Breast epithelium (tissue), 4 donors: ENCODE data around the gene PTPRO. TPM values are rescaled to one million over a fixed set of nuclear protein-coding genes. Genes with fewer than 3 reads are reported as not detected.

Experiments
- DNase-seq, 2 donors: peaks; one replicate each; pipeline ENCODE4 v3.0.0-alpha.2; 2019; ENCODE audit warnings: low spot score in 2 of 2
- H3K27ac ChIP-seq, 2 donors: fragments of 200-600 bp; sonication (generic) in 1 of 2; one replicate each; pipeline ENCODE4 v1.5.1; 2016 to 2019; ENCODE audit warnings: mild to moderate bottlenecking in 1 of 2
- H3K27me3 ChIP-seq, 2 donors: fragments of 200-600 bp; sonication (generic) in 1 of 2; one replicate each; pipeline versions ENCODE4 v1.5.1 to v1.6.0; 2017 to 2019; ENCODE audit warnings: control low read depth in 1 of 2, mild to moderate bottlenecking in 1 of 2
- H3K36me3 ChIP-seq: fragments of 200-600 bp; one replicate; pipeline ENCODE4 v1.5.1; 2019
- H3K4me1 ChIP-seq, 2 donors: fragments of 200-600 bp; sonication (generic); one replicate each; pipeline ENCODE4 v1.5.1; 2016 to 2019; ENCODE audit warnings: control low read depth in 1 of 2
- H3K4me3 ChIP-seq, 3 donors: fragments of 200-600 bp; sonication (generic); 1 replicate in 2 of 3; 2 replicates in 1 of 3; pipeline ENCODE4 v1.5.1; 2016 to 2019; ENCODE audit warnings: mild to moderate bottlenecking in 3 of 3, moderate library complexity in 2 of 3
- H3K9me3 ChIP-seq, 2 donors: fragments of 200-600 bp; sonication (generic) in 1 of 2; one replicate each; pipeline ENCODE4 v1.5.1; 2016 to 2019; ENCODE audit warnings: control low read depth in 1 of 2
- POLR2A ChIP-seq: fragments of 450-650 bp; IDR thresholded peaks from one replicate; pipeline ENCODE4 v1.6.1; 2016; ENCODE audit warnings: antibody characterized with exemption, mild to moderate bottlenecking, moderate library complexity
- POLR2AphosphoS5 ChIP-seq, 3 donors: sonication (generic); formaldehyde crosslinking; IDR thresholded peaks; one replicate each; pipeline ENCODE4 v1.6.1; 2017; ENCODE audit warnings: antibody characterized with exemption in 3 of 3
- intact Hi-C: fragments of 100-400 bp; cut with DNase I; formaldehyde crosslinking; loops from one replicate; pipeline ENCODE4 v1.15.1; 2023; ENCODE audit warnings: low total_unique reads
- total RNA-seq, 3 donors: library from RNA; depleted of rRNA; stranded (reverse); fragments of >200 nt; gene quantifications; one replicate each; pipeline ENCODE4 v1.1.0, GENCODE V29; 2016
- TF ChIP-seq, protein P1 (sequence below), 3 donors: fragments of 450-650 bp; IDR thresholded peaks; one replicate each; pipeline ENCODE4 v1.5.1; 2016 to 2017; ENCODE audit warnings: antibody characterized with exemption in 3 of 3, mild to moderate bottlenecking in 3 of 3, moderate library complexity in 3 of 3

PTPRO gene
- total RNA-seq, 3 donors from 2014 or later, result 1.3 to 5.3 (median 2.5) TPM

DNA sequence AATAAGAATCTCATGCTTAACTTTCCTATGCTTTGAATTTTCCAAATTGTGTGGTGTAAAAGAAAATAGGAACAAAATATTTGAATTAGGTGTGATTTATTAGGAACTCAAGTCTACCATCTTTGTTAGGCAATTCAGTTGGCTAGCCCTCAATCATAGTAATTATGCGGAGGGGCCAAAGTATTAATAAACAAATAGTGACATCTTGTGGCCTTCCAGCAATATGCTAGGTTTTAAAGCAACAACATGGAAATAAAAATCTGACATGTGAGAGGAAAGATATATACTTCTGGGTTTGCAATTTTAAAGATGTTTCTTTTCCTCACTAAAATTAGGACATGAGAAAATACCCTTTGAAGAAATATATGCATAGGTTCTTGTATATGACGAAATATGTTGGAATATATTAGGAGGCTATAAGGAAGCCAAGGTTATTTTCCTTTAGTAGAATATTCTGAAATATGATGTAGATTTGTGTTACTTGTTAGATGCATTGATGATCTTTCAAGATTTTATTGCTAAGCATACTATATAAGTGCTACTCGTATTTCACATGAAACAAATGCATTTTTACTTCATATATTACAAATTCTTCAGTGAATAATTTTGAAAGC lies 200.4 kb downstream of the PTPRO start:
- intact Hi-C loops, result no loop called here
- H3K27me3 ChIP-seq, result no peaks in the 10 kb centered on the region
- no peak for DNase-seq

DNA sequence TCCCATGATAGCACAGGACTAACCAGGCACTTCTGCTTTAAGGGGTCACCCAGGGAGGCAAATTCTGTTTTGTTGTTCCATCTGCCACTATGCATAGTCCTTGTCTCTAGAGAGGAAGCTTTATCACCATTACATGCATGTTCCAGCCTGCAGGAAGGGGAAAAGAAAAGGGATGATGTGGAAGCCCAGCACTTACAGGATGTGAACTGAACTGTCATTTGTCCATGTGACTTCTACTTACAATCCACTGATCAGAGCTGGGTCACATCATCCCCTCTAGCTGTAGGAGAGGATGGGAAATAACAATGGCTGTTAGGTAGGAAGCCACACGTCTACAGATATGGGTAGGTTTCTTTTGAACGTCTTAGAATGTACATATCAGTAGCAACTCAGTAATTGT lies 203.1 kb downstream of the PTPRO start:
- DNase-seq, result no peak
- TF ChIP-seq POLR2AphosphoS5 (IDR thresholded peaks at IDR 0.05) (no peak), POLR2A (no peak)
- TF ChIP-seq, protein P1, sequence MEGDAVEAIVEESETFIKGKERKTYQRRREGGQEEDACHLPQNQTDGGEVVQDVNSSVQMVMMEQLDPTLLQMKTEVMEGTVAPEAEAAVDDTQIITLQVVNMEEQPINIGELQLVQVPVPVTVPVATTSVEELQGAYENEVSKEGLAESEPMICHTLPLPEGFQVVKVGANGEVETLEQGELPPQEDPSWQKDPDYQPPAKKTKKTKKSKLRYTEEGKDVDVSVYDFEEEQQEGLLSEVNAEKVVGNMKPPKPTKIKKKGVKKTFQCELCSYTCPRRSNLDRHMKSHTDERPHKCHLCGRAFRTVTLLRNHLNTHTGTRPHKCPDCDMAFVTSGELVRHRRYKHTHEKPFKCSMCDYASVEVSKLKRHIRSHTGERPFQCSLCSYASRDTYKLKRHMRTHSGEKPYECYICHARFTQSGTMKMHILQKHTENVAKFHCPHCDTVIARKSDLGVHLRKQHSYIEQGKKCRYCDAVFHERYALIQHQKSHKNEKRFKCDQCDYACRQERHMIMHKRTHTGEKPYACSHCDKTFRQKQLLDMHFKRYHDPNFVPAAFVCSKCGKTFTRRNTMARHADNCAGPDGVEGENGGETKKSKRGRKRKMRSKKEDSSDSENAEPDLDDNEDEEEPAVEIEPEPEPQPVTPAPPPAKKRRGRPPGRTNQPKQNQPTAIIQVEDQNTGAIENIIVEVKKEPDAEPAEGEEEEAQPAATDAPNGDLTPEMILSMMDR (IDR thresholded peaks at IDR 0.05), result no peak
- no peaks in the 10 kb centered on the region for H3K36me3 ChIP-seq
- no peak overlapping the region for H3K4me3 ChIP-seq
- intact Hi-C loops, result no loop called here
- H3K9me3 ChIP-seq, result peaks cover 0 to 12% of the 10 kb centered on the region in 2 donors
- H3K27me3 ChIP-seq, result no peaks in the 10 kb centered on the region
- no peak overlapping the region for H3K27ac ChIP-seq
- no peaks in the 10 kb centered on the region for H3K4me1 ChIP-seq

More for the DNA sequence above, 200.4 kb downstream of the PTPRO start:
- TF ChIP-seq, protein P1 (IDR thresholded peaks at IDR 0.05), result peak; percentile 24 to 56 (median 49)
- TF ChIP-seq POLR2A, result no peak
- Histone ChIP-seq H3K36me3 (no peaks in the 10 kb centered on the region), H3K4me1 (no peaks in the 10 kb centered on the region), H3K4me3 (no peak overlapping the region), H3K9me3 (no peaks in the 10 kb centered on the region), H3K27ac (no peak overlapping the region)

DNA sequence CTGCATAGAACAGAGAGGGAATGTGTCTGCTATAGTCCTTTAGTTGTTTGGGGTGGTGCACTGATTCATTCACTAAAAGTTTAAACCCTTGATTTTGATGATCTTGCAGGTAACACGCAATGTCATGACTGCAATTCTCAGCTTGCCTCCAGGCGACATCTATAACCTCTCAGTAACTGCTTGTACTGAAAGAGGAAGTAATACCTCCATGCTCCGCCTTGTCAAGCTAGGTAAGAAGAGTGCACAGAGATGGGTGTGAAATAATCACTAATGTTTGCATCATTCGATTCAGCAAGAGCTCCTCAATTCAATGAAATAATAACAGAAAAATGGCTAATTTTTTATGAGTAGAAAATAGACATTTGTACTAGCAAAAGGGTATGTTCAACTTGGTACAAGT lies 203.7 kb downstream of the PTPRO start:
- no peak overlapping the region for H3K4me3 ChIP-seq
- intact Hi-C loops, result no loop called here
- peaks cover 0 to 12% of the 10 kb centered on the region in 2 donors for H3K9me3 ChIP-seq
- no peaks in the 10 kb centered on the region for H3K4me1 ChIP-seq
- no peak for TF ChIP-seq POLR2AphosphoS5 (IDR thresholded peaks at IDR 0.05)
- TF ChIP-seq, protein P1 (IDR thresholded peaks at IDR 0.05), result no peak
- no peak for TF ChIP-seq POLR2A
- H3K27ac ChIP-seq, result no peak overlapping the region
- H3K36me3 ChIP-seq, result no peaks in the 10 kb centered on the region
- no peaks in the 10 kb centered on the region for H3K27me3 ChIP-seq
- no peak for DNase-seq

DNA sequence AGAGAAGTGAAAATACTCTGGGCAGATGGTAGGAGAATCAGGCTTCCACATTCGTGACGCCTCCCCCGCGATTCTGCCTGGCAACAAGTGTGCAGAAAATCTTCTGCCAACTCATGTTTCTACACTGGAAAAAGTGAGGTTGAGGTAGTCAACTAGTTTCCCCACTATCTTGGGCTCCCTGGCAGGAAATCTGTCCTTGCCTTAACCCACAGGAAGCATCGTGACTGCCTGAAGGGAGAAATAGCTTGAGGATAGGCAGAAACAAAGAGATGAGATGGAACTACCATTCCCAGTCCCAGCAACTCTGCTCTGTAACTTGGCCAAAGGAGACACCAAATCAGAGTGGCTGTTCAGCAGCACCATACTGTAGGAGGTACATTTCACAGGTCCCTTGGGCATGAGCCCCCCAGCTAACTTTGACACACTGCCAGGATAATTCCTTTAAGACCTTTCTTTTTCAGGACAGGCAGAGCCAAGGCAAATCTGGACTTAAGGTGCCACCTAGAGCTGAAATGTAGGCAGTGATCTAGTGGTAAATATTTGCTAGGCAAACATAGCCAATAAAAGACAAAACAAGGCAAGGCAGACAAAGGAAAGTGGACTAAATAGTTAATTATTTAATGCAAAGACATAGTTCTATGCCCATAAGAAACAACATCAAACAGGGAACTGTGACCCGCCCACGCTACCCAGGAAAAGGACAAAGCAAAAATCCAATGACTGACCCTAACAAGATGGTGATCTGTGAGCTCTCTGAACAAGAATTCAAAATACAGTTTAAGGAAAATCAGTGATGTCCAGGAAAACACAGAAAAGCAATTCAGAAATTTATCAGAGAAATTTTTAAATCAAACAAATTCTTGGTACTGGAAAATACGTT lies 205.1 kb downstream of the PTPRO start:
- H3K27ac ChIP-seq, result no peak overlapping the region
- H3K27me3 ChIP-seq, result no peaks in the 10 kb centered on the region
- no peaks in the 10 kb centered on the region for H3K36me3 ChIP-seq
- H3K9me3 ChIP-seq, result peaks cover 0 to 12% of the 10 kb centered on the region in 2 donors
- no peak for DNase-seq
- H3K4me1 ChIP-seq, result no peaks in the 10 kb centered on the region
- H3K4me3 ChIP-seq, result no peak overlapping the region
- intact Hi-C loops, result no loop called here
- no peak for TF ChIP-seq POLR2A
- TF ChIP-seq POLR2AphosphoS5 (IDR thresholded peaks at IDR 0.05), result no peak
- TF ChIP-seq, protein P1 (IDR thresholded peaks at IDR 0.05), result no peak

DNA sequence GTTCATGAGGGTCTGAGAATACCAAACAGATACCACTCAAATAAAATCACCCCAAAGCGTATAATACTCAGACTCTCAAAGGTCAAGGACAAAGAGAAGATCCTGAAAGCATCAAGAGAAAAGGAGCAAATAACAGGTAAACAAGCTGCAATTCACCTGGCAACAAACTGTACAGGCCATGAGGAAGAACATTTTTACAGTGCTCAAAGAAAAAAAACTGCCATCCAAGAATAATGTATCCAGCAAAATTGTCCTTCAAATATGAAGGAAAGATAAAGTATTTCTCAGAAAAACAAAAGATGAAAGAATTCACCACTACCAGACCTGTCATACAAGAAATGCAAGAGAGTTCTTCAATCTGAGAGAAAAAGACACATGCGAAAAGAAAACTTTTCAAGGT lies 206.4 kb downstream of the PTPRO start:
- Histone ChIP-seq H3K9me3 (peaks cover 0 to 12% of the 10 kb centered on the region in 2 donors), H3K27me3 (no peaks in the 10 kb centered on the region), H3K36me3 (no peaks in the 10 kb centered on the region), H3K27ac (no peak overlapping the region), H3K4me1 (no peaks in the 10 kb centered on the region), H3K4me3 (no peak overlapping the region)
- no peak for DNase-seq
- no peak for TF ChIP-seq POLR2A
- no peak for TF ChIP-seq POLR2AphosphoS5 (IDR thresholded peaks at IDR 0.05)
- TF ChIP-seq, protein P1 (IDR thresholded peaks at IDR 0.05), result no peak
- intact Hi-C loops, result no loop called here
